ENCODE data around the gene TSR1.
A peak's percentile ranks its signal among the peaks of the same experiment; 100 is the strongest.

The TSR1 gene

GRCh38 chr17:2369039-2369438, 32.8 kb upstream of the TSR1 start:
- DNase-seq (ENCODE audit: low read depth in 2 of 2): no peak

- DNase-seq (ENCODE audit: low read depth in 2 of 2): no peak
These were observed 32.1 kb upstream of the TSR1 start for GRCh38 chr17:2368359-2368758.

DNA sequence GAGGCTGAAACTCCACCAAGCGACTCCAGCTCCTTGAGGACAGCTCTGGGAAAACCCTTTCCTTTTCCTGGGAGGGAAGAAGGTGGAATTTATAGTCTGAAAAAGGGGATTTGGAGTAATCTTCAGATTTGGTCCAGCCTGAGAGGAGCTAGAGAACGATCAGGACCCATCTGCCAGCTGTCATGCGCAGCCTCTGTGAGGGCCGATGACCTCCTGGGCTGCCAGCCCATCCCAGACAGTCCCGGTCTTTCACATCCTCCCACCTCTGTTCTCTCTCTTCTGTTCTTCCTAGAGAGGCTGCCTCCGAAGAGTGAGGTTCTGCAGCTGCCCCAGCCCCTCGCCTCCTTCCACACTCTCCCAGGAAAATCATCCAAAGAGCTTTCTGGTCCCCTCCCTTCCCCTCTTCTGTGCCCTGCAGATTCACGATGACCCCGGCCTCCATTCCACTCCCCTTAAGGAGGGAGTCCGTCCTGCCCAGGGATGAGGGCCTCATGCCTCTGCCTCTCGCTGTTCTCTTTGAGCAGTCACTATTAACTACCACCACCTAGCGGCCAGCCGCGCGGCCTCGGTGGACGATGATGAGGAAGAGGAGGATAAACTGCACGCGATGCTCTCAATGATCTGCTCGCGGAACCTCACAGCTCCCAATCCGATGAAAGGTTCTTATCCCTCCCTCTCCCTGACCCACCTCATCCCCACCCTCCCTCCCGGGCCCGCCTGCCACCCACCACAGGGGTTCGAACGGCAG, 30.7 kb upstream of the TSR1 start:
- DNase-seq (ENCODE audit: low read depth in 2 of 2): no peak

DNA sequence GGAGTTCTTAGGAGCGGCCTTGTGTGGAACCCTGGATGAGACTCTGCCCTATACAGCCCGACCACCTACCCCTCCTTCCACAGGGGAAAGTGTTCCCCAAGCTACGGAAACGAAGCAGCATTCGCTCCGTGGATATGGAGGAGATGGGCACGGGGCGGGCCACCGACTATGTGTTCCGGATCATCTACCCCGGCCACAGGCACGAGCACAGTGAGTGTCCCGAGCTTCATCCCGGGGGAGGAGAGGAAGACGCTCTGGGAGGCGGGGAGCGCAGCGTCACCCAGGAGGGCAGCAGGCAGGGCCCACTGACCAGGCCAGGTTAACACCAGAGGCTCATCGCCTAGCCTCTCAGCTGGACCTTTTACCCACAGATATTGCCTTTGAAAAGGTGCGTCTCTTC, 28.9 kb upstream of the TSR1 start:
- DNase-seq (ENCODE audit: low read depth in 2 of 2): no peak

DNA sequence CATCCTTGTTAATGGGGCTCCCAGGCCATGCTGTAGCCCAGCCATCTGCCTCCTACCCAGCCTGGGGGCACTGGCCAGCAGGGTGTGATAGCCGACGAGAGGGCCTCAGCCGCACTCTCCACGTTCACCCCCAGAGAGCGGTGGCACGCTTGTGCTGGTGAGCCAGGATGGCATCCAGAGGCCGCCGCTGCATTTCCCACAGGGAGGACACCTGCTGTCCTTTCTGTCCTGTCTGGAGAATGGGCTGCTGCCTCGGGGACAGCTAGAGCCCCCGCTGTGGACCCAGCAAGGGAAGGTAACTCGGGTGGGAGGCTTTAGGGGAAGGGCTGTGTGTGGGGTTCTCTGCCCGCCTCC, 28.5 kb upstream of the TSR1 start:
- no peak for DNase-seq (ENCODE audit: low read depth in 2 of 2)

DNA sequence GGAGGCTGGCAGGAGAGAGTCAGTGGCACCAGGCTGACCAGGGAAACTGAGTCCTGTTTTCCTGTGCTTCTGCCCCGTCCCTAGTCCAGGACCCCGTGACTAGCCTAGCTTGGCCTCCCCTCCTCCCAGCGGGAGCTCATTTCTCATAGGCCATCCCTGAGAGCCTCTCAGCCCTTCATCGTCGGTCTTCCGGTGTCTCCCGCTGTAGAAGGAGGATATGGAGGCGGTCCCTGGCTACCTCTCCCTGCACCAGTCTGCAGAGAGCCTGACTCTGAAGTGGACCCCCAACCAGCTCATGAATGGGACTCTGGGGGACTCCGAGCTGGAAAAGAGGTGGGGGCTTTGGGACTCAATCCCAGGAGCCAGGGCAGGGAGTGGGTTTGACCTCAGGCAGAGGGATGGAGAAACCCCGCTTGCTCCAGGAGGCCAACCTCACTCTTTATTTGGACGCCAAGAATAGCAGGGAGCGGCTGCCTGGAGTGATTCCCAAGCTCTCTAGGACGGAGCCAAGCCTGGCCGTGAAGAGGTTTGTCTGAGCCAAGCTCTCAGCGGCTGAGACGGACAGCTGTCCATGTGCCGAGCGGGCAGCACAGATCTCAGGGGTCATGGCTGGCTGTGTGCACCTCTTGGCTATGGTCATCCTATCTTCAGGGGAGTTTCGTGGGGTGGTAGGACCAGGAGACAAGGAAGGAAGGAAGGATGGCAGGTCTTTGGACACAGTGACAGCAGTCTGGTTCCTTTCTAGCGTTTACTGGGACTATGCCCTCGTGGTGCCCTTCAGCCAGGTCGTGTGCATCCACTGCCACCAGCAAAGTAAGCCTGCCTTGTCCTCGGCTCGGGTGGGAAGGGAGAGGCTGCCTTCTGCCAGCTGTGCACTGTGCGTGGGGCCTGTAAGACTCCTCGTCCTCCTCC, 27.9 kb upstream of the TSR1 start:
- no peak for DNase-seq (ENCODE audit: low read depth in 2 of 2)

DNA sequence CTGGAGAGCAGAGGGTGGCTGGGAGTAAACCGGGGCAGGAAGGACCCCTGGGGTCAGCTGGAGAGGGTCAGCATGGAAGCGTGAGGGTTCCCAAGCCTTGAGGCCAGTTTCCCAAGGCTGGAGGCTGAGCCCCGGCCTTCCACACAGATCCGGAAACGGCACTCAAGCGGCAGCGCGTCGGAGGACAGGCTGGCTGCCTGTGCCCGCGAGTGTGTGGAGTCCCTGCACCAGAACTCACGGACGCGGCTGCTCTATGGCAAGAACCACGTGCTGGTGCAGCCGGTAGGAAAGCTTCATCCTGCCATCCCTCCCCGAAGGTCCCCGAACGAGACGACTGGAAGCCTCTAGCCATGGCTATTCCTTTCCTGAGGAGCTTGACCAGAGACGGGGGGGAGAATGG, 27.1 kb upstream of the TSR1 start:
- no peak for DNase-seq (ENCODE audit: low read depth in 2 of 2)

- no peak for DNase-seq (ENCODE audit: low read depth in 2 of 2)
These were observed 26.6 kb upstream of the TSR1 start for GRCh38 chr17:2362881-2363280.

GRCh38 chr17:2362416-2362815, 26.2 kb upstream of the TSR1 start:
- DNase-seq (ENCODE audit: low read depth in 2 of 2): no peak

GRCh38 chr17:2362016-2362415, 25.8 kb upstream of the TSR1 start:
- no peak for DNase-seq (ENCODE audit: low read depth in 2 of 2)

GRCh38 chr17:2361010-2361760, 24.9 kb upstream of the TSR1 start:
- no peak for DNase-seq (ENCODE audit: low read depth in 2 of 2)

- no peak for DNase-seq (ENCODE audit: low read depth in 2 of 2)
These were observed 21.7 kb upstream of the TSR1 start for GRCh38 chr17:2357931-2358434.

DNA sequence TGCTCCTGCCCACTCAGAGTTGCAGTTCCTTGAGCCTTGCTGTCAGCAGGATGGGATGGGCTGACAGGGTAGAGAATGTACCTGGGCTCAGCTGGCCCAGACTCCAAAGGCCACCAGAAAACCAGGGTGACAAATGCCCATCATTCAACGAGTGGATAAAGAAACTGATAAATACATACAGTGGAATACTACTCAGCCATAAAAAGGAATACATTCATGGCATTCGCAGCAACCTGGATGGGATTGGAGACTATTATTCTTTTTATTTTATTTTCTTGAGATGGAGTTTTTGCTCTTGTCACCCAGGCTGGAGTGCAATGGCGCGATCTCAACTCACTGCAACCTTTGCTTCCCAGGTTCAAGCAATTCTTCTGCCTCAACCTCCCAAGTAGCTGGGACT, 21.0 kb upstream of the TSR1 start:
- DNase-seq (ENCODE audit: low read depth in 2 of 2): no peak

DNA sequence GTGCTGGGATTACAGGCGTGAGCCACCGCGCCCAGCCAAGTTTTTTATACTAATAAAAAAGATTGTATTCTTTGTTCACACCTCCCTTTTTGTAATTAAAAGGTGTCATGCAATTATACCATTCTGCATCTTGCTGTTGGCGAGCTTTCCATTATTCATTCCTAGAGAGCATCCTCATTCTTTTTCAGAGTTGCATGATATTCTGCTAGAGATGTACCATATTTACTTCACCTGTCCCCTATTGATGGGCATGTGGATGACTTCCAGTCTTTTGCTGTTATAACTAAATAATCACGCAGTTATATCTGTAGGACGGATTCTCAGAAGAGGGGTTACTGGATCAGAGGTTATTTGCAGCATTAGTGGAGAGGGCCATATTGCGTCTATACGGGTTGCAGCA, 18.1 kb upstream of the TSR1 start:
- DNase-seq (ENCODE audit: low read depth in 2 of 2): no peak

- DNase-seq (ENCODE audit: low read depth in 2 of 2): no peak
These were observed 15.0 kb upstream of the TSR1 start for GRCh38 chr17:2351269-2351668.

DNA sequence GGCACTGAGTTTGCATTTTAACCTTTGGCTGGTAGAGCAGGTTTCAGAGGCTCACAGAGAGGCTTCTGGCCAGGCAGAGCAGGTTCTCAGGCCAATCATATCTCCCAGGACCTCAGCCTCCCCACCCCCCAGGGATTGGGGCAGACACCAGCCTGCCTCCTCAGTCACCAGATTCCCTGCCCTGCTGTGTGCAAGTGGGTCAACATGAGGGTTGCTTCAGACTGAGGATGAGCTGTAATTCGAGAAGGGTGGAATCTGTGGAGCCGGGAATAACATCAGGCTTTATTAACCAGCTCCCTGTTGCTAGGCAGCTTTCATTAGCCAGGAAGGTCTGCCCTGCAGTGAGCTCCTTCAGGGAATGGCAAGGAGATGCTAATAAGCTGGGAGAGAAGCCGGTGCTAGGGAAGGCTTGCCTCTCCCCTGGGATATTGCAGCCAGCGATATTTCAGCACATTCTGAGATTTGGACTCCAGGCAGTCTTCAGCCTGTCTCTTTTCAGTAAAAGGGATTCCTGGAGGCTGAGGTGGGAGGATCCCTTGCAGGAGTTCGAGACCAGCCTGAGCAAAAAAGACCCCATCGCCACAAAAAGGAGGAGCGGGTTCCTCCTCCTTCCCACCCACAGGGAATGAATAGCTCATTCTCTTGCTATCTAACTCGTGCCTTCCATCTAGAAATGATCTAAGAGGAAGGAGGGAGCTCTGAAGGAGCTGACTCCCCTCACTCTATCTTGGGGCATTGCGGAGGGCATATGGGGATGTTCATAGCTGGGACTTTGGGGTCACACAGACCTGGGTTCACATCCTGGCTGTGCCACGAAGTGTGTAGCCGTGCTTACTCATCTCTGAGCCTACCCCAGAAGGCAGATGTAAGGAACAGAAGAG, 11.8 kb upstream of the TSR1 start:
- no peak for DNase-seq (ENCODE audit: low read depth in 2 of 2)

- DNase-seq (ENCODE audit: low read depth in 2 of 2): no peak
These were observed 10.2 kb upstream of the TSR1 start for GRCh38 chr17:2346475-2346874.

DNA sequence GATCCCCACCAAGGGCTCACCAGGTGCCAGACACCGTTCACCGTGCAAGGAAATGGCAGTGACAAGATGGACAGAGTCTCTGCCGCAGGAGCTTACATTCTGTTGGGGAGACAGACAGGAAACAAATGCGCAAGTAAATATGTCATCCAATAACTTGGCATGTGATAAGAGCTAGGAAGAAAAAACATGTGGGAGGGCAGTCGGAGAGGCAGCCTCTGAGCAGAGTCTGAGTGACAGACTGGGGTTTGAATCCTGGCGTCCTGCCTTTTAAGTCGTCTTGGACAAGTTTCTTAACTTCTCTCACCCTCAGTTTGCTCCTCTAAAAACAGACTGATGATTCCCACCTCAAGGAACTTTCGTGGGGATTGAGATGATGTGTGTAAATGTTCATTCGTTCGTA, 8.3 kb upstream of the TSR1 start:
- no peak for DNase-seq (ENCODE audit: low read depth in 2 of 2)

- peak in 1 of 2 donors; percentile 21 for DNase-seq (ENCODE audit: low read depth in 2 of 2)
These were observed 7.2 kb upstream of the TSR1 start for GRCh38 chr17:2343421-2343820.

- DNase-seq (ENCODE audit: low read depth in 2 of 2): no peak
These were observed 2.0 kb upstream of the TSR1 start for GRCh38 chr17:2338315-2338657.

DNA sequence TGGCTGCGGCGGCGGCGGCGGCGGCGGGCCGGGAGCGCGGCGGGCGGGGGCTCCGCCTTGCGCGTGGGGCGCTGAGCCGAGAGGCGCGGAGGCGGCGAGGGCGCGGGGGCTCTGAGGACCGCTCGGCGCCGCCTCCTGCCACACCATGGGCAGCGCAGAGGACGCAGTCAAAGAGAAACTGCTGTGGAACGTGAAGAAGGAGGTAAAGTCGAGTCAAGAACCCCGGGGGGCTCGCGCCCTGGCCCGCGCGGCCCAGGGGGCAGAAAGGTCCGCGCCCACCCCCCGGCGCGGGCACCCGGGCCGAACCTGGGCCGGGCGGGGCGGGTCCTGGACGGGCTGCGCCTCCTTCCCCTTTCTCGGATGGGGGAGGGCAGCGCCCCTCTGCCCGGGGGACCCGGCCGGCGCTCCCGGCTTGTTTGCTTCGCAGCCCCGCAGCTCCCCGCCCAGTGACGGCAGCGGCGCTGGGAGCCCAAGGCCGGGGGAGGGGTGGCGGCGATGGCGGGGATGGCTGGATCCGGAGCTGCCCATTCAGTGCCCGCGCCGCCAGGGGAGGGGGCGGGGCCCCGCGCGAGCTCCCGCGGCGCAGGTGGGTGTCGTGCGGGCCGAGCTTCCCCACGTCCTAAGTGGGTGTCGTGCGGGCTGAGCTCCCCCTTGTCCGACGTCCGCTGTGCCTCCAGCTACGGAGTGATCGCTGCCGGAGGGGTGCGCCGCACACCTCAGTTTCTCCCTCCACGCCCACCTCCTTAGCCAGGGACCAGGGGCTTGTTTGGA, 1.5 kb upstream of the TSR1 start:
- DNase-seq (ENCODE audit: low read depth in 2 of 2): no peak
